NCI-H1092 (cell line): Measurements from ENCODE around the gene KRT6C.
"Not testable (repeated sequence)": the region's sequence is repeated elsewhere in the genome, so short reads cannot be mapped to it uniquely, and the experiment has no call there.

Source experiments
- DNase-seq: peaks from one replicate; lab custom pipeline; 2025; lab: John Stamatoyannopoulos, UW

Gene KRT6C

GRCh38 chr12:52473768-52474167 is at the start of gene KRT6C:
Gene KRT6C, minus strand, starts transcription at chr12:52473805. Its CDS starts 68 bp downstream, at chr12:52473737.
- no peak for DNase-seq

DNA sequence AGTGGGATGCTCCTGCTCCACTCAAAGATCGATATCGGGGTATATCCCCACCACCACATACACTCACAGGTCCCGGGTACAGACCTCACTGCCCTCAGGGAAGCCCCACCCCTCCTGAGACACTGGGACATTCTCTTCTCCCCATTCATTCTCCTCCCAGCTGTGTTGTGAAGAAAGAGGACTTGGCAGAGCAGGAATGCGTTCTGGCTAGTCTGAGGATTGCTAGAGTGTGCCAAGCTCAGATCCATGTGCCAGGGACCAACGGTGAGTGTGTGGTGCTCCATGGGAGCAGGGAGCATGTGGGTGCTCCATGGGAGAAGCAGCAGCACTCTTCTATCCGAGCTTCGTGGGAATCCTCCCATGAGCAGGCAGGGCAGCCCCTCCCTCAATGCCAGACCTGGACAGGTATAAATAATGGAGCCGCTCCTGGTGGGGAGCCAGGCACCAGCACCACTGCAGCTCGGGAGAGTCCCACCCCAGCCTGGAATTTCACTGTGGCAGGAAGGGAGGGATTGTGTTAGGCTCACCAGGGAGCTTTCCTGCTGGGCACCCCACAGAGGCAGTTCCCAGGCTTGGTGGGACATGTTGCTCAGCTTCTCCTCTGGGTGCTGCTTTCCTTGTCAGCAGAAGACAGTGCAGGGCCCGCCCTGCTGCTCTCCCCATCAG is 48.9 kb upstream of the KRT6C start:
- no peak for DNase-seq

- no peak for DNase-seq
Observed at GRCh38 chr12:52521568-52522266, 48.1 kb upstream of the KRT6C start.

DNA sequence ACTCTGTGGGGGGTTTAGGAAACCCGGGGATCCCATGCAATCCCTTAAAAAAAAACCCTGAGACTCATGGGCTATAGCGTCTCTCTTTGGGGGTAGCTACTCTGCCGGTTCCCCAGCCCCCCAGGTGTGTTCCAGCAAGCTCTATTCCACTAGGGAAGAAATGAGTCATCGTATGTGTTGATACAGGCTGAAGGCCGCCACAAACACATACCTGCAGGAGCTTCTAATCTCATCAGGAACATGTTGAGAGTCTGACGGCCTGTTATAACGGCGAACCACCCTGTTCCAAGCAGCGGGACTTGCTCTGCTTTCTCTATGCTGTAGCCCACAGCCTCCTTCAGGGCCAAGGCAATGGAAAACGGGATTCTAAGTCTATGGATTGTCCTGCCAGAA is 47.6 kb upstream of the KRT6C start:
- DNase-seq: no peak

GRCh38 chr12:52519826-52520662 is 46.4 kb upstream of the KRT6C start, which contains the start of gene KRT5:
Gene KRT5, minus strand, starts transcription at chr12:52520394. Its CDS starts 98 bp downstream, at chr12:52520296.
- no peak for DNase-seq

GRCh38 chr12:52519387-52519703 is 45.7 kb upstream of the KRT6C start:
- no peak for DNase-seq

DNA sequence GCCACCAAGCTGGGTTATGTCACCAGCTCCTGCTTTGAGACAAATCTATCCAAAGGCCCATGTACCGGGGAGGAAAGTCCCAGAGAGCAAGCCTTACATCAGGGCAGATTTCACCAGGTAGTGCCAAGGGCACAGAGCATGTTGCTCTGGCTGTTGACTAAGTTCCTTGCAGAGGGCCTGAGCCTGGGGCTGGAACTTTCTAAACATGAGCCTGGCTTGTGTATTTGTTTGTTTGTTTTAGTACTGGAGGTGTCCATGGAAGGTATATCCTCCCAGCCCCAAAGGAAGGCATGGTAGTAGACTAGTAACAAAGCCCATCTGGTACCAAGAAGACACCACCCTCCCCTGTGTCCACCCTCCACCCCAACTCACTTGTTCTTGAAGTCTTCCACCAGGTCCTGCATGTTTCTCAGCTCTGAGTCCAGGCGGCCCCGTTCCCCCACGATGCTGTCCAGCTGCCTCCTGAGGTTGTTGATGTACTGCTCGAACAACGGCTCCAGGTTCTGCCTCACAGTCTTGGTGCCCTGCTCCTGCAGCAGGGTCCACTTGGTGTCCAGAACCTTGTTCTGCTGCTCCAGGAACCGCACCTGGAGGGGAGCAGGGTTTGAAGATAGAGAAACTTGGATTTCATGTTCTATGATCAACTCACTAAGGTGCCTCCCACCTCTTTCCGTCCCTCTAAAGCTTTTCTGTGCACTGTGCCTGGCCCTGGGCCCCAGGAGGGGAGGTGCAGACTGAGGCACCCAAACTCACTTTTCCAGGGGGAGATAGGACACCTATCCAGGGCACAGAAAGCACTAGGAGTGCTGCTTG is 45.2 kb upstream of the KRT6C start:
- no peak for DNase-seq

DNA sequence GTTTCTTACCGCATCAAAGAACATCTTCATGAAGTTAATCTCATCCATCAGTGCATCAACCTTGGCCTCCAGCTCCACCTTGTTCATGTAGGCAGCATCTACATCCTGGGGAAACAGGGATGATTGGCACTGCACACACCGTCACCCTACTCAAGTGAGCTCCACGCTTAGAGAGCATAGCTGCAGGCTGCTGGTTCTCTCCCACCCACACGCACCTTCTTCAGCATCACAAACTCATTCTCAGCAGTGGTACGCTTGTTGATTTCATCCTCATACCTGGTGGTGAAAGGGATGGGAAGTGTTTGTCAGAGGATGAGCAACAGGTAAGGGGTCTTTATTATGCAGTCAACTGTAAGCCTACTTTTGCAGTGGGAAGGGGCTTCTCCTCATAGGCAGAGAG is 44.3 kb upstream of the KRT6C start:
- DNase-seq: no peak

DNA sequence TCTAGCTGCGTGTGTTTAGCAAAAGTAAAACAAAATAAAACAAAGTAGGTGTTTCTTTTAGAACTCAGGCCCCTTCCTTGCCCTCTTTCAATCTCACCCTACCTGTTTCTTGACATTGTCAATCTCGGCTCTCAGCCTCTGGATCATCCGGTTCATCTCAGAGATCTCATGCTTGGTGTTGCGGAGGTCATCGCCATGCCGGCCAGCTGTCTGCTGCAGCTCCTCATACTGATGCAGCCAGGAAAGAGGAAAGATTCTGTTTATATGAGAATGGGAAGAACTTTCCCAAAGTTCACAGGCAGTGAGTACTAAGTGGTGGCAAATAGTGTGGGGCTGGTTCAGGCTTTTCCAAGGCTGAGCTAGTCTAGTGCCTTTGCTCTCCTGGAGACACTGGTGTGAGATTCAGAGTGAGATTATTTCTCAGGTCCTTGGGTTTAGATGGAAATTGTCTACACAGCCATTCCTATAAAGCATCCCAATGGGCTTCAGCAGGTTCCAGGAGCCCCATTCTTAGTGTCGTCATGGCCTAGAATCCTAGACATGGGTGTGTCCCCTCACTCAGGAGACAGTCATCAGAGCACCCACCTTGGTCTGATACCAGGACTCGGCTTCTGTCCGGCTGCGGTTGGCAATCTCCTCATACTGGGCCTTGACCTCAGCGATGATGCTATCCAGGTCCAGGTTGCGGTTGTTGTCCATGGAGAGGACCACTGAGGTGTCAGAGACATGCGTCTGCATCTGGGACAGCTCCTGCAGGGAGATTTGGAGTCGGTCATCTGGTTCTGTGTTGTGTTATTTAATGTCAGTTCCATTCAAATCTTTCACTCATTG is 43.6 kb upstream of the KRT6C start:
- DNase-seq: no peak

- DNase-seq: no peak
Observed at GRCh38 chr12:52515927-52516831, 42.6 kb upstream of the KRT6C start.

GRCh38 chr12:52515319-52515646 is 41.7 kb upstream of the KRT6C start:
- DNase-seq: no peak

DNA sequence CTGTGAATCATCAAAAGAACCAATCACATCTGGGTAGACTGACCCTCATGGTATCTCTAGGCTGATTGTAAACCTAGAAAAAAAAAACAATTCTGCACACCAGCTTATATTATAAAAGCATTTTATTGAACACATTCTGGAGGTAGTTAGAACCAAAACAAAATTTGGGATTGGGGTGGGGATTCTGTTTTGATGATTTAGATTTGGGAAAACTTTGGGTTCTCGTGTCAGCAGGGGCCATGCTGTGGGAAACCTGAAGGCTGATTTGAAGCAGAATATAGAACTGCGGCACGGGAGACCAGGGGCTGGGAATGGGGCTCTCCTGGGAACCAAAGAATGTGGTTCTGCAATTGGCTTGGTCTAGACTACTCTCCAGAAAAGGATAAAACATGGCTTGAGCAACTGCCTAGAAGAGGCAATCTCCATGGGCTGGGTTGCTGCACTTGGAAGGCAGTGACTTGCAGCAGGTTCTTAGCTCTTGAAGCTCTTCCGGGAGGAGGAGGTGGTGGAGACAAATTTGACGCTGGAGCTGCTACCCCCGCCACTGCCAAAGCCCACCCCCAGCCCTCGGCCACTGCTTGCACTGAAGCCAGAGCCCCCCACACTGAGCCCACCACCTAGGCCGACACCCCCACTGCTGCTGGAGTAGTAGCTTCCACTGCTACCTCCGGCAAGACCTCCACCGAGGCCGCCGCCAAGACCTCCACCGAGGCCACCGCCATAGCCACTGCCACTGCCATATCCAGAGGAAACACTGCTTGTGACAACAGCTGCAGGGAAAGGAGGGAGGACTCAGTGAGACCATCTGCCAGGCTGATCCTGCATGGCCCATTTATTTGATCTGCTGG is 41.1 kb upstream of the KRT6C start:
- DNase-seq: no peak

DNA sequence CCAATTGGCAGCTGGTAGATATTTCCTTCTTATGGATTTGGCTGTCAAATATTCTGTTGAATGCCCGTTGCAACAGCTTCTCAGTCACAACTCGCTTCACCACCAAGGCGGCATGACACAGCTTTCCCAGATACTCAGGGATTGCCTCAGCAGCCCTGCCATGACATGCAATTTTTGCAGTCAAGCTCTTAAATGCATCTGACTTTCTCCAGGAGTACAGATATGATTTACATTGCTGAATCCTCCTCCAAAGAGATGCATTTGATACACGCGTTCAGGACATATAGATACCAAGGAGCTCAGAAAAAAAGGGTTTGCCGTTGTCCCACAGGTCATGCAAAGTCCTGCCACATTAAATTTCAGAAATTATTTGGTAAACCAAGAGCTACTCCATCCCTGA is 40.1 kb upstream of the KRT6C start:
- no peak for DNase-seq

GRCh38 chr12:52508211-52508610 is 34.6 kb upstream of the KRT6C start:
- no peak for DNase-seq

- DNase-seq: peak; percentile 4
Observed at GRCh38 chr12:52506858-52507715, 33.5 kb upstream of the KRT6C start.

DNA sequence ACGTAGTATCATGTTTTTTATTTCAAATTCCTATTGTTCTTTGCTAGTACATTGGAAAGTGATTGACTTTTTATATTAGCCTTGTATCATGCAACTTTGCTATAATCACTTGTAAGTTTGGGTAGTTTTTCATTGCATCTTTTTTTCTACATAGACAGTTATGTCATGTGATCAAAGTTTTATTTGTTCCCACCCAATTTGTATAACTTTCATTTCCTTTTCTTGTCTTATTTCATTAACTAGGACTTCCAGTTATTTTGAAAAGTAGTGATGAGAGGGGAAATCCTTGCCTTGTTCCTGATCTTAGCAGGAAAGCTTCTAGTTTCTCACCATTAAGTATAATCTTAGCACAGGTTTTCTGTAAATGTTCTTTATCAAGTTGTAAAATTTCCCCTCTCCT is 29.3 kb upstream of the KRT6C start:
- no peak for DNase-seq

- DNase-seq: no peak
Observed at GRCh38 chr12:52501490-52501889, 27.9 kb upstream of the KRT6C start.

- DNase-seq: not testable (repeated sequence)
Observed at GRCh38 chr12:52500574-52500973, 27.0 kb upstream of the KRT6C start.
